Brain pericyte (primary cell): ENCODE results near the gene PAQR9.
"Not testable (repeated sequence)": the region's sequence is repeated elsewhere in the genome, so short reads cannot be mapped to it uniquely, and the experiment has no call there.

Experiments used
- DNase-seq: peaks from one replicate; pipeline ENCODE4 v3.0.0-alpha.2; 2012; ENCODE audit warnings: low read depth, low spot score

Gene PAQR9, protein sequence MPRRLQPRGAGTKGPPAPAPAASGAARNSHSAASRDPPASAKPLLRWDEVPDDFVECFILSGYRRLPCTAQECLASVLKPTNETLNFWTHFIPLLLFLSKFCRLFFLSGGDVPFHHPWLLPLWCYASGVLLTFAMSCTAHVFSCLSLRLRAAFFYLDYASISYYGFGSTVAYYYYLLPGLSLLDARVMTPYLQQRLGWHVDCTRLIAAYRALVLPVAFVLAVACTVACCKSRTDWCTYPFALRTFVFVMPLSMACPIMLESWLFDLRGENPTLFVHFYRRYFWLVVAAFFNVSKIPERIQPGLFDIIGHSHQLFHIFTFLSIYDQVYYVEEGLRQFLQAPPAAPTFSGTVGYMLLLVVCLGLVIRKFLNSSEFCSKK

DNA sequence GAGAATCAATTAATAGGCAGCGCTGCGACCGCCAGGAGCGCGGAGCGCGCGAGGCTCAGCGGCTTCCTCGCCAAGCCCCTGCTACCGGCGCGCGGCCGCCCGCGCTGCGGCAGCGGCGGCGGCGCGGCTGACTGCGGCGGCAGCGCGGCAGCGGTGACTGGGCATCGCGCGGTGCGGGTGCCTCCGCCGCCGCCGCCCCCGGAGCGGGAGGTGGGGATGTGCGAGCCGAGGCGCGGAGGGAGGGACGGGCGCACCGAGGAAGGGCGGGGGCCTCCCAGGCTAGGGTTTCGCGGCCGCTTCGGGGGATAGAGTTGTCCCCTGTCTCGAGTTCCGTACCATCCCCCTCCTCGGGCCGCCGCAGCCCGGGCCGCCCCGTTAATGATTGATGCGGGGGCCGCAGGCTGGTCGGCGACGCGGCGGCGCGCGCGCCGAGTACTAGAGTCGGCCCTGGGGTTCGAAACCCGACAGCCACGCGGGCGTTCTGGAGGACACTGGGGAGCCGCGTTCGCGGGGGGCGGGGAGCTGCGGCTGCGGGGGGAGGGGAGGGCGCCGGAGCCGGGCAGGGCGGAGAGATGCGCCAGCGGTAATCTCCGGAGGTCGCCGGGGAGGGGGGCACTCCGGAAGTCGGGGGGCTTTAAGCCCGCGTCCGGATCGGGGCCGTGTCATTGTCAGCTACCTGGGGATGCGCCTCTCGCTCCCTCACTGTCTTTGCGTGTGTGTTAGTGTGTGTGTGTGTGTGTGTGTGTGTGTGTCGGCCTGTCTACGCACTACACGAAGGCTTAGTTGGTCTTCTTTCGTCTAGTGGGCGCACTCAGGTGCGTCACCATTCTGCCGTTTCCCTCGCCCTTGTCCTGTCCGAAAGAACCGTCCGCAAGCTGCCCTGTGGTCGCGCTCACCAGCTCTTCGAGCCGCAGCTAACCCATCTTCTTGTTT lies at the start of gene PAQR9:
PAQR9 (minus strand) TSS at position 159 of the 933 bp plus-strand sequence. CDS start 338 bp downstream, outside the sequence.
- DNase-seq: no peak

- no peak for DNase-seq
Measured at GRCh38 chr3:143011705-143012104, 48.2 kb upstream of the PAQR9 start.

- no peak for DNase-seq
Measured at GRCh38 chr3:143010024-143010423, 46.5 kb upstream of the PAQR9 start.

GRCh38 chr3:143004823-143005222 lies 41.3 kb upstream of the PAQR9 start:
- DNase-seq: no peak

GRCh38 chr3:143002727-143003126 lies 39.3 kb upstream of the PAQR9 start:
- DNase-seq: no peak

DNA sequence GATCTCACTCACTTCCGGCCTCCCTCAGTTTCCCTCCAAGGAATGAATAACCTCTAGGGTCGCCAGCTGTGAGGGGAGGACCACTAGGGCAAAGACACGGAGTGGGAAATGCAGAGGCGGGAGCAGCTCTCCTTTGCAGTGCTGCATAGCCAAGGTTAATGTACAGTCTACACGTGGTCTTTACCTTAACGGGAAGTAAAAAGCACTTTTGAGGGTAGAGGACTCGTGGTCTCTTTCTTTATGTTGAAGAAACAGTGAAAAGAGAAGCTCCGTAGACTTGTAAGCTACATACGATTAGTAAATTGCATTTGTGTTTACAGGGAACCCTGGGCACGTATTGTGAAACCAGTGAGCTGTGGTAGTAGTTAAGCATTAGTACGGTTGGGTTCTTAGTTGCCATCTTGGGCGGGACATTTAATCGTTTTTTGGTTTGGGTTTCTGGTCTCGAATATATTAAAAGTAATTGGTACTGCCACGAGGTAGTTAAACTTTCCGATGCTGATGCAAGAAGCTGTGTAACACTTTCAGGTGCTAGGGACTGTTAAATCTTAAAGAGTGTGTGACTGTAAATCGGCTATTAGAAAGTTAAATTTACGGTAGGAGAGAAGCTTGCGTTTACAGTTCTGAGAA lies 38.7 kb upstream of the PAQR9 start:
- no peak for DNase-seq

- peak; percentile 92 for DNase-seq
Measured at GRCh38 chr3:143001369-143002082, 38.1 kb upstream of the PAQR9 start, which contains the start of gene U2SURP. Gene U2SURP (plus strand): TSS chr3:143001570. CDS start chr3:143001629, 59 bp downstream.

GRCh38 chr3:143001034-143001368 lies 37.5 kb upstream of the PAQR9 start:
- no peak for DNase-seq

DNA sequence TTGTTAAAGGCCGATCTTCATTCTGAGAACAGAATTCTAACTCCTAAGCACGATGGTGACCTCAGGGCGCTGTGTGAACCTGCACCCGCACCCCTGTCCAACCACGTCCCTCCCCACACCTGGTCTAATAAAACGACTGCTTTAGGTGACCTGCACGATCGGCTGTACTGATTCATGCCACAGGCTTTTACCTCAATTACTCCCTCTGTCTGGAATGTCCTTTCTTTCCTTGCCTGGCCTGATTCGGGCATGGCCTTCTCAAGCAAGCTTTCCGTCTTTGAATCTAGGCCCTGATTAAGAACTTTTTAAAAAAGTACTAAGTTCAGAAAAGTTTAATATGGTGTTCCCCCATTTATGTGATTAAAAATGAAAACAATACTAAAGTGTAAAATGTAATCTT lies 37.1 kb upstream of the PAQR9 start:
- no peak for DNase-seq

GRCh38 chr3:142999881-143000280 lies 36.4 kb upstream of the PAQR9 start:
- no peak for DNase-seq

DNA sequence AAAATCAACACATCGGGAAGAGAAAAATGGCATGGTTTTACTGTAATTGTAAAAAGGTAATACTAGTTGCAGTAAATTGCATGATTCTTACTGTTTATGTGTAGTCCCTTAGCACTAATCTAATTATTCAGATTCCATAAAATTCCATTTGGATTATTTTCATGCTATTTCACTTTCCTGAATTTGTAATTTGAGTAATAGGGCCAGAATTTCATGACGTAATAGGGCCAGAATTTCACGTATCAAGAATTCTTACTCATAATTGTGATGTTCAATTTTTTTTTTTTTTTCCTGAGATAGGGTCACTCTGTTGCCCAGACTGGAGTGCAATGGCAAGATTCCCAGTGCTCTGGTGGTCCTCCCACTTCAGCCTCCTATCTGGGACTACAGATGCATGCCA lies 35.0 kb upstream of the PAQR9 start:
- DNase-seq: no peak

- no peak for DNase-seq
Measured at GRCh38 chr3:142997330-142997729, 33.9 kb upstream of the PAQR9 start.

GRCh38 chr3:142993958-142994442 lies 30.5 kb upstream of the PAQR9 start:
- no peak for DNase-seq

- no peak for DNase-seq
Measured at GRCh38 chr3:142992323-142992722, 28.8 kb upstream of the PAQR9 start.

- DNase-seq: no peak
Measured at GRCh38 chr3:142990721-142991120, 27.2 kb upstream of the PAQR9 start.

- not testable (repeated sequence) for DNase-seq
Measured at GRCh38 chr3:142988826-142989225, 25.4 kb upstream of the PAQR9 start.

GRCh38 chr3:142988221-142988620 lies 24.7 kb upstream of the PAQR9 start:
- DNase-seq: not testable (repeated sequence)

DNA sequence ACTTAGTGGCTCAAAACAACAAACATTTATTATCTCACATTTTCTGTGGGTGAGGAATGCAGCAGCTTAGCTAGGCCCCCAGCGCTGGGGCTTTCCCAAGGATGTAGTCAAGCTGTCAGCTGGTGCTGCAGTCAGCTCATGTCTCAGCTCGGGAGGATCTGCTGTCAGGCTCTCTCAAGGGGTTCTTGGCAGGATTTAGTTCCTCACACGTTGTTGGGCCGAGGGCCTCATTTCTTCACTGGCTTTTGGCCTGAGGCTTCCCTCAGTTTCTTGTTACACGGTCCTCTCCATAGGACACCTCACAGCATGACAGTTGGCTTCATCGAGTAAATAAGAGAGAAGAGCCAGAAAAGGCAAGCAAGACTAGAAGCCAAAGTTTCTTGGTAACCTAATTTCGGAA lies 24.2 kb upstream of the PAQR9 start:
- peak; percentile 63 for DNase-seq

- DNase-seq: no peak
Measured at GRCh38 chr3:142987080-142987700, 23.7 kb upstream of the PAQR9 start.

GRCh38 chr3:142984255-142984654 lies 20.8 kb upstream of the PAQR9 start:
- DNase-seq: no peak

- DNase-seq: no peak
Measured at GRCh38 chr3:142983318-142983717, 19.8 kb upstream of the PAQR9 start.
